K562 (cell line): ENCODE results near the gene CEBPE. TPM values are rescaled to one million over a fixed set of nuclear protein-coding genes. Genes with fewer than 3 reads are reported as not detected.

ENCODE experiments used
- CHD1 ChIP-seq: fragments of 200-600 bp; sonication (generic); IDR thresholded peaks from one replicate; pipeline ENCODE4 v1.6.1; 2012; ENCODE audit warnings: mild to moderate bottlenecking, moderate library complexity, low read length, inconsistent platforms
- KDM5B ChIP-seq: fragments of 200-600 bp; sonication (generic); IDR thresholded peaks from 2 replicates; pipeline ENCODE4 v1.6.1; 2012; ENCODE audit warnings: low read depth, mild to moderate bottlenecking, moderate library complexity, low read length, control low read depth, inconsistent platforms; ENCODE audit not compliant: insufficient replicate concordance
- LCOR ChIP-seq: sonication (generic); formaldehyde crosslinking; IDR thresholded peaks from 2 replicates; pipeline ENCODE4 v1.8.0; 2022; ENCODE audit warnings: mild to moderate bottlenecking, missing genetic modification reagents
- MTF1 ChIP-seq: fragments of 250-450 bp; sonication (Bioruptor Pico); IDR thresholded peaks from 2 replicates; pipeline ENCODE4 v1.9.0; 2021; ENCODE audit warnings: moderate library complexity, mild to moderate bottlenecking, inconsistent platforms, borderline replicate concordance
- MYC ChIP-seq, 2 experiments: fragments of 250-450 bp in 1 of 2; sonication (Bioruptor Pico) in 1 of 2; IDR thresholded peaks; 2 replicates each; pipeline versions ENCODE4 v1.5.1 to v1.6.1; 2012 to 2021; ENCODE audit warnings: low read depth in 2 of 2, borderline replicate concordance in 1 of 2, improper control_type of control experiment in 1 of 2, low read length in 1 of 2, mild to moderate bottlenecking in 1 of 2, moderate library complexity in 1 of 2
- NEUROD1 ChIP-seq: fragments of 150-350 bp; IDR thresholded peaks from 2 replicates; pipeline ENCODE4 v1.6.1; 2014; ENCODE audit warnings: borderline replicate concordance, low read length, low read depth; ENCODE audit not compliant: partially characterized antibody
- NFIC ChIP-seq: fragments of 450-650 bp; IDR thresholded peaks from 2 replicates; pipeline ENCODE4 v1.6.1; 2017; ENCODE audit warnings: mild to moderate bottlenecking, inconsistent platforms
- NFYB ChIP-seq: IDR thresholded peaks from 2 replicates; pipeline ENCODE4 v1.6.1; 2011; ENCODE audit warnings: mild to moderate bottlenecking, moderate library complexity; ENCODE audit not compliant: insufficient read length; ENCODE audit errors: extremely low read depth
- NONO ChIP-seq, 2 experiments: fragments of 200-400 bp in 1 of 2; fragments of 450-650 bp in 1 of 2; formaldehyde crosslinking in 1 of 2; IDR thresholded peaks; 2 replicates each; pipeline ENCODE4 v1.6.1; 2017; ENCODE audit warnings: low read depth in 2 of 2, mild to moderate bottlenecking in 2 of 2, moderate library complexity in 2 of 2, low read length in 1 of 2
- RAD51 ChIP-seq: fragments of 450-650 bp; IDR thresholded peaks from 2 replicates; pipeline ENCODE4 v1.7.1; 2016; ENCODE audit warnings: low read depth, mild to moderate bottlenecking, borderline replicate concordance
- RFX7 ChIP-seq: fragments of 250-450 bp; sonication (Bioruptor Pico); IDR thresholded peaks from 2 replicates; pipeline ENCODE4 v1.5.1; 2021; ENCODE audit warnings: mild to moderate bottlenecking
- RNF2 ChIP-seq: sonication (generic); IDR thresholded peaks from 2 replicates; pipeline ENCODE4 v1.6.1; 2016
- SNIP1 ChIP-seq: fragments of 450-650 bp; IDR thresholded peaks from 2 replicates; pipeline ENCODE4 v1.7.1; 2017; ENCODE audit warnings: low read depth, mild to moderate bottlenecking
- ZNF75A ChIP-seq: fragments of 450-650 bp; formaldehyde crosslinking; IDR thresholded peaks from 2 replicates; pipeline ENCODE4 v1.4.0; 2020; ENCODE audit warnings: mild to moderate bottlenecking
- polyA plus RNA-seq, 8 experiments: library from polyadenylated mRNA; depleted of rRNA in 4 of 8; stranded (reverse) in 5 of 8; unstranded in 3 of 8; fragments of >200 nt; fragmentation: Nextera tagmentation in 2 of 8; fragmentation: Illumina TruSeq in 1 of 8; extraction: Ambion mirVana in 2 of 8; extraction: Trizol in 1 of 8; gene quantifications; 2 replicates each; pipeline versions ENCODE4 v1.2.1 to v1.2.3, GENCODE V29; 2011 to 2014; ENCODE audit warnings: inconsistent platforms in 1 of 8, missing spikeins in 1 of 8
- total RNA-seq, 7 experiments: library from RNA; depleted of rRNA in 6 of 7; stranded (reverse); fragments of >200 nt in 6 of 7; fragmentation: Illumina TruSeq in 2 of 7; extraction: Trizol in 2 of 7; gene quantifications; 2 replicates each; pipeline versions ENCODE4 v1.2.1 to v1.2.3, GENCODE V29; 2011 to 2021; ENCODE audit warnings: low replicate concordance in 1 of 7
- TF ChIP-seq, protein P1 (sequence below), 2 experiments: IDR thresholded peaks; 2 replicates each; pipeline ENCODE4 v1.6.1; 2011; ENCODE audit warnings: borderline replicate concordance in 1 of 2, control low read depth in 1 of 2, low read depth in 1 of 2, low read length in 1 of 2, mild to moderate bottlenecking in 1 of 2, mixed read lengths in 1 of 2, moderate library complexity in 1 of 2; ENCODE audit not compliant: insufficient read depth in 1 of 2, insufficient read length in 1 of 2, poor library complexity in 1 of 2, severe bottlenecking in 1 of 2; ENCODE audit errors: extremely low read depth in 1 of 2
- TF ChIP-seq, protein P2 (sequence below): fragments of 450-650 bp; IDR thresholded peaks from 2 replicates; pipeline ENCODE4 v1.6.1; 2016; ENCODE audit warnings: low read depth, mild to moderate bottlenecking, moderate library complexity
- TF ChIP-seq, protein P3 (sequence below): fragments of 200-800 bp; sonication (Bioruptor generic); IDR thresholded peaks from 2 replicates; pipeline ENCODE4 v1.6.1; 2017; ENCODE audit warnings: missing genetic modification characterization, missing compliant biosample characterization
- TF ChIP-seq, protein P4 (sequence below): fragments of 250-450 bp; sonication (Bioruptor Pico); IDR thresholded peaks from 2 replicates; pipeline ENCODE4 v1.8.0; 2021; ENCODE audit warnings: mild to moderate bottlenecking, moderate library complexity

The CEBPE gene
- total and polyA plus RNA-seq, 9 of the 15 experiments (the other 6 are each of a cell fraction or from before 2014, with no cell fraction given): 0.09 to 0.15 (median 0.13) TPM; not detected in 6

DNA sequence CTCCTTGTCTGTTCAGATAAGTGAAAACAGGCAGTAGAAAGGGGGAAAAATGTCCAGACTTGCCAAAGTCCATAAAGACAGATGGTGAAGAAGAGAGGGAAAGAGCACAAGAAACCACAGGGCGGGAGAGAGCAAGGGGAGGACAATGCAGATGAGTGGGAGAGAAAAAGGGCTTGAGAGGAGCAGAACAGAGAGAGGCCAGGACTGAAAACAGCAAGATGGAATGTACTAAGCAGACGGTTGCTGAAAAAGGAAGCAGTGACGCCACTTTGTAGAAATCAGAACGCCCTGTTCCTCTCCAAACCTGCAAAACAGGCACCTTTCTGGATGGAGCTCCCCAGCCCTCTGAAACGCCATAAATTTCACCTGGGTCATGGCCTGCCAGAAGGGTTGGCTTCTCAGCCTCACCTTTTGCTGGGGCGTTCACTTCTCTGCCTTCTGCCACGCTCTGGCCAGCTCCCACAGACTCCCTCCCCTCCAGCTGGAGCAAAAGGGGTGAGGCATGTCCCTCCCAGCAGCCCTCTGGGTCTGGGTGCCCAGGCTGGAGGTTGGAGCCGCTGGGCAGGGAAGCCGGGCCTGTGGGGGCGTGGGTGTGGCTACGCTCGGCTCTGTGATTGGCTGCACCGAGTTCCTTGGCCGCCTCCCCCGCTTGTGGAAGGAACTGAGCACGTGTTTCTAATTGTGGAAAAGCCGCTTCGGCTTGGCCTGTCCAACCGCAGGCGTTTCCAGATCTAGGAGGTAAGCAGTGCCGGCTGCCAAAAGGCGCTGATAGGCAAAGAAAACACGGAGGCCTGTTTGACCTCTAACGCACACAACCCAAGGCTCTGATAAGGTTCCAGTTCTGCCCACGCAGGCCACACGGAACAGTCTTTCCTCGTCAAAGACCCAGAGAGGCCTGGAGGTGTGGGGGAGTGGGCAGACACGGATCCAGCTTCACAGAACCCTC lies 35.1 kb upstream of the CEBPE start (continued):
- TF ChIP-seq NONO (IDR thresholded peaks at IDR 0.05; ENCODE audit: low read depth in 2 of 2, low read length in 1 of 2) (0 out of 4 replicates have a peak, but pooled peaks of 1 of the 2 experiments have one; percentile 24), ZNF75A (no peak), RFX7 (no peak), KDM5B (peak; percentile 59), RNF2 (0 out of 2 replicates have a peak, but pooled peaks have one; percentile 42), NFYB (peak; percentile 85), RAD51 (peak; percentile 81), NFIC (peak; percentile 58; the same call in 1 of the 2 replicates), CHD1 (no peak), SNIP1 (no peak), NEUROD1 (peak; percentile 27), MTF1 (CRISPR knock-in tag) (0 out of 2 replicates have a peak, but pooled peaks have one; percentile 24), MYC (IDR thresholded peaks at IDR 0.05; ENCODE audit: low read depth, low read length) (peak; percentile 86), MYC (CRISPR knock-in tag; IDR thresholded peaks at IDR 0.05; ENCODE audit: borderline replicate concordance, low read depth) (peak; percentile 91; the same call in 1 of the 2 replicates), LCOR (CRISPR knock-in tag) (peak; percentile 46; the same call in 1 of the 2 replicates)
- TF ChIP-seq, protein P1, sequence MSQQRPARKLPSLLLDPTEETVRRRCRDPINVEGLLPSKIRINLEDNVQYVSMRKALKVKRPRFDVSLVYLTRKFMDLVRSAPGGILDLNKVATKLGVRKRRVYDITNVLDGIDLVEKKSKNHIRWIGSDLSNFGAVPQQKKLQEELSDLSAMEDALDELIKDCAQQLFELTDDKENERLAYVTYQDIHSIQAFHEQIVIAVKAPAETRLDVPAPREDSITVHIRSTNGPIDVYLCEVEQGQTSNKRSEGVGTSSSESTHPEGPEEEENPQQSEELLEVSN (IDR thresholded peaks at IDR 0.05; ENCODE audit: borderline replicate concordance in 1 of 2, extremely low read depth in 1 of 2, insufficient read depth in 1 of 2, insufficient read length in 1 of 2, low read depth in 1 of 2, low read length in 1 of 2, poor library complexity in 1 of 2, severe bottlenecking in 1 of 2): peak; percentile 86 to 92
- TF ChIP-seq, protein P2, sequence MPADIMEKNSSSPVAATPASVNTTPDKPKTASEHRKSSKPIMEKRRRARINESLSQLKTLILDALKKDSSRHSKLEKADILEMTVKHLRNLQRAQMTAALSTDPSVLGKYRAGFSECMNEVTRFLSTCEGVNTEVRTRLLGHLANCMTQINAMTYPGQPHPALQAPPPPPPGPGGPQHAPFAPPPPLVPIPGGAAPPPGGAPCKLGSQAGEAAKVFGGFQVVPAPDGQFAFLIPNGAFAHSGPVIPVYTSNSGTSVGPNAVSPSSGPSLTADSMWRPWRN: peak; percentile 69
- TF ChIP-seq, protein P3, sequence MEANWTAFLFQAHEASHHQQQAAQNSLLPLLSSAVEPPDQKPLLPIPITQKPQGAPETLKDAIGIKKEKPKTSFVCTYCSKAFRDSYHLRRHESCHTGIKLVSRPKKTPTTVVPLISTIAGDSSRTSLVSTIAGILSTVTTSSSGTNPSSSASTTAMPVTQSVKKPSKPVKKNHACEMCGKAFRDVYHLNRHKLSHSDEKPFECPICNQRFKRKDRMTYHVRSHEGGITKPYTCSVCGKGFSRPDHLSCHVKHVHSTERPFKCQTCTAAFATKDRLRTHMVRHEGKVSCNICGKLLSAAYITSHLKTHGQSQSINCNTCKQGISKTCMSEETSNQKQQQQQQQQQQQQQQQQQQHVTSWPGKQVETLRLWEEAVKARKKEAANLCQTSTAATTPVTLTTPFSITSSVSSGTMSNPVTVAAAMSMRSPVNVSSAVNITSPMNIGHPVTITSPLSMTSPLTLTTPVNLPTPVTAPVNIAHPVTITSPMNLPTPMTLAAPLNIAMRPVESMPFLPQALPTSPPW (CRISPR knock-in tag): peak; percentile 47; the same call in 1 of the 2 replicates
- TF ChIP-seq, protein P4, sequence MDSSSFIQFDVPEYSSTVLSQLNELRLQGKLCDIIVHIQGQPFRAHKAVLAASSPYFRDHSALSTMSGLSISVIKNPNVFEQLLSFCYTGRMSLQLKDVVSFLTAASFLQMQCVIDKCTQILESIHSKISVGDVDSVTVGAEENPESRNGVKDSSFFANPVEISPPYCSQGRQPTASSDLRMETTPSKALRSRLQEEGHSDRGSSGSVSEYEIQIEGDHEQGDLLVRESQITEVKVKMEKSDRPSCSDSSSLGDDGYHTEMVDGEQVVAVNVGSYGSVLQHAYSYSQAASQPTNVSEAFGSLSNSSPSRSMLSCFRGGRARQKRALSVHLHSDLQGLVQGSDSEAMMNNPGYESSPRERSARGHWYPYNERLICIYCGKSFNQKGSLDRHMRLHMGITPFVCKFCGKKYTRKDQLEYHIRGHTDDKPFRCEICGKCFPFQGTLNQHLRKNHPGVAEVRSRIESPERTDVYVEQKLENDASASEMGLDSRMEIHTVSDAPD: peak; percentile 100
